ENCODE measurements around the gene GUF1.
"Not testable (repeated sequence)": the region's sequence is repeated elsewhere in the genome, so short reads cannot be mapped to it uniquely, and the experiment has no call there.

Gene GUF1

DNA sequence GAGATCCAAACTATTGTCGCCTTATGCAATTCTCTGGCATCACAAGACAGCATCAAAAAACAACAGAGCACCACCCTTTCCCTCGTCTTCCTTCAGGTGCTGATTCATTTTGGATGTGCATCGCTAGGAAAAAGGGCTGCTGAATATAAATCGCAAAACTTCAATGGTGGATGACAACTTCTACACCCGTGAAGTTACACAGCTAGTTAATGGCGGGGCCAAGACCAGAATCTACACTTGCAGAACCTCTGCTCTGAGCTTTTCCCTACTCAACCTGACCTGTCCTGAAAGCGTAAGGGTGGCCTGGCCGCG, 47.5 kb downstream of the GUF1 start:
- H3K4me3 ChIP-seq: peak overlapping the region; percentile 89
- peak overlapping the region; percentile 63 to 89 for H3K27ac ChIP-seq
- DNase-seq (ENCODE audit: low spot score): no peak
- TF ChIP-seq CTCF (IDR thresholded peaks at IDR 0.05): no peak

GRCh38 chr4:44726038-44726871, 48.0 kb downstream of the GUF1 start, which contains the start of gene GNPDA2:
GNPDA2 (minus strand) TSS chr4:44726556; CDS start chr4:44722207, 4,349 bp downstream.
- TF ChIP-seq CTCF (IDR thresholded peaks at IDR 0.05): no peak
- H3K27ac ChIP-seq: peak within 1 kb of the TSS; percentile 63 to 89

DNA sequence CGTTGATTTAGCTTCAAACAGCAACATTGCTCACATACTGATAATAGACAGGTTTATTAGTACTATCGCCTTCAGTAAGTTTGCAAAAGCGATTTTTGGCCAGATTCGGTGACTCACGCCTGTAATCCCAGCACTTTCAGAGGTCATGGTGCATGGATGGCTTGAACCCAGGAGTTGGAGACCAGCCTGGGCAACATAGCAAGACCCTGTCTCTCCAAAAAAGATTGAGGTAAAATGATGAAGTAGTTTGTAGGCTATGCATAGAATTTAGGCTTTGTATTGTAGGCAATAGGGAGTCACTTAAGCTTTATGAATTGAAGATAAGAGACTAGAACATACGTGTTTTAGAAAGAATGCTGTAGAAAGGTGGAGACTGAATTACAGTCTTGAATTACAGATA, 49.3 kb downstream of the GUF1 start:
- no peak for TF ChIP-seq CTCF (IDR thresholded peaks at IDR 0.05)
- H3K27ac ChIP-seq: no peak overlapping the region
- no peak overlapping the region for H3K4me3 ChIP-seq
- DNase-seq (ENCODE audit: low spot score): no peak

More at GRCh38 chr4:44726038-44726871, 48.0 kb downstream of the GUF1 start, which contains the start of gene GNPDA2:
- peak; percentile 94 for DNase-seq (ENCODE audit: low spot score)
- H3K4me3 ChIP-seq: peak within 1 kb of the TSS; percentile 89

GRCh38 chr4:44728694-44729093, 50.5 kb downstream of the GUF1 start:
- not testable (repeated sequence) for H3K27ac ChIP-seq; H3K4me3 ChIP-seq; DNase-seq (ENCODE audit: low spot score)

DNA sequence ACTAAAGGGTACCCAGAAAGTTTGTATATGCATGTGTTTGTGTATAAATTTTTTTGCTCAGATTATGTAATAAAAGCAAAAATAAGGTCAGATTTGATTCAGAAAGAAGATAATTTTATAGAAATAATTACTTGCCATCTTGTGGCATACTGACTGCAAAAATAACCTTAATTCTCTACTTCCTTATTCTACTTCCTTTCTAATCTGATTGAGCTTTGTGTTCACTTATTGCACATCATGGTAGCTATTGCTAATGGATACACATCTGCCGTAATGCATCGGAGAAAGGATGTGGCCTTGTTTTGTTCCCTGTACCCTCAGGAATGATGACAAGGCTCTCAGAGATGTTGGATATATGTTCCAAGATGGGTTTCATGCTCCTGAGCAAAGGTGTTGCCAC, 58.7 kb downstream of the GUF1 start:
- H3K4me3 ChIP-seq: no peak overlapping the region
- DNase-seq (ENCODE audit: low spot score): no peak
- TF ChIP-seq CTCF (IDR thresholded peaks at IDR 0.05): no peak

GRCh38 chr4:44738615-44739014, 60.4 kb downstream of the GUF1 start:
- Histone ChIP-seq H3K27ac (no peak overlapping the region), H3K4me3 (no peak overlapping the region)
- TF ChIP-seq CTCF (IDR thresholded peaks at IDR 0.05): no peak
- DNase-seq (ENCODE audit: low spot score): no peak

More for the DNA sequence above, 58.7 kb downstream of the GUF1 start:
- H3K27ac ChIP-seq: no peak overlapping the region

DNA sequence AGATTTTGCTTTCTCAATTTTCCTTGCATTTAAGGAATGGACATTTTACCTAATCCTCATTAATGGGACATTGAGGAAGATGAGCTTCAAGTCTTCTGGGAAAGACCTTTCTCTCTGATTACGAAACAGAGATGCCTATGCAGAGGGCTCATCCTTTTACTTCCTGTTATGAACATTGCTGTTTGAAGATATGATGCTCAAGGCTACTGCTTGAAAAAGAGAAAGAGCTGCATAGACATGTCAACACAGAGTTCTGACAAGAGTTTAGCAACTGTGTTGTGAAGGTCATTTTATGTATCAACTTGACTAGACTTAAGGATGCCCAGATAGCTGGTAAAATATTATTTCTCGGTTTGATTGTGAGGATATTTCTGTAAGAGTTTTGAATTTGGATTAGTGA, 62.0 kb downstream of the GUF1 start:
- DNase-seq (ENCODE audit: low spot score): no peak
- H3K4me3 ChIP-seq: no peak overlapping the region
- H3K27ac ChIP-seq: no peak overlapping the region
- TF ChIP-seq CTCF (IDR thresholded peaks at IDR 0.05): no peak
